Upper lobe of left lung (tissue), 6 donors: Measurements from ENCODE around the gene MKNK2. TPM values are rescaled to one million over a fixed set of nuclear protein-coding genes. Genes with fewer than 3 reads are reported as not detected.
A peak's percentile ranks its signal among the peaks of the same experiment; 100 is the strongest.

Experiments used
- ATAC-seq, 2 donors: fragments of 200-7000 bp; cut with Tn5 transposase; one replicate each; pipeline ENCODE4 v1.9.1; 2022; ENCODE audit warnings: mild to moderate bottlenecking in 2 of 2, moderate library complexity in 2 of 2; ENCODE audit not compliant: low FRiP score in 2 of 2
- DNase-seq, 2 donors: peaks; one replicate each; pipeline ENCODE4 v3.0.0-alpha.2; 2019 to 2020
- H3K27ac ChIP-seq, 4 donors: fragments of 200-600 bp; sonication (generic); one replicate each; pipeline ENCODE4 v1.5.1; 2016 to 2019
- H3K27me3 ChIP-seq, 4 donors: fragments of 200-600 bp; sonication (generic); one replicate each; pipeline ENCODE4 v1.5.1; 2017 to 2019
- H3K36me3 ChIP-seq, 4 donors: fragments of 200-600 bp; sonication (generic); one replicate each; pipeline ENCODE4 v1.5.1; 2016 to 2019
- H3K4me1 ChIP-seq, 4 donors: fragments of 200-600 bp; sonication (generic); one replicate each; pipeline ENCODE4 v1.5.1; 2018 to 2019
- H3K4me3 ChIP-seq, 4 donors: fragments of 200-600 bp; sonication (generic); one replicate each; pipeline ENCODE4 v1.5.1; 2017 to 2019; ENCODE audit warnings: mild to moderate bottlenecking in 2 of 4, moderate library complexity in 1 of 4
- H3K9me3 ChIP-seq, 4 donors: fragments of 200-600 bp; sonication (generic); one replicate each; pipeline ENCODE4 v1.5.1; 2018 to 2019
- EP300 ChIP-seq, 4 donors: sonication (generic); formaldehyde crosslinking; IDR thresholded peaks; one replicate each; pipeline ENCODE4 v1.5.1; 2017; ENCODE audit warnings: antibody characterized with exemption in 4 of 4, control low read depth in 2 of 4
- POLR2A ChIP-seq, 4 donors: fragments of 450-650 bp; IDR thresholded peaks; one replicate each; pipeline ENCODE4 v1.5.1; 2016 to 2017; ENCODE audit warnings: antibody characterized with exemption in 4 of 4, mild to moderate bottlenecking in 2 of 4
- POLR2AphosphoS5 ChIP-seq, 2 donors: sonication (generic); formaldehyde crosslinking; IDR thresholded peaks; one replicate each; pipeline ENCODE4 v1.5.1; 2017; ENCODE audit warnings: antibody characterized with exemption in 2 of 2
- WGBS, 2 donors: methylation state at CpG; one replicate each; pipeline ENCODE4 v1.1.5; 2017 to 2018; 5-methylcytosine and 5-hydroxymethylcytosine counted together
- total RNA-seq, 6 donors: library from RNA; depleted of rRNA in 4 of 6; stranded (reverse); fragments of >200 nt in 4 of 6; gene quantifications; one replicate each; pipeline versions ENCODE4 v1.1.0 to v1.2.1, GENCODE V29; 2016 to 2021
- TF ChIP-seq, protein P1 (sequence below), 6 experiments: fragments of 450-650 bp in 4 of 6; fragments of 200-600 bp in 2 of 6; sonication (generic) in 2 of 6; IDR thresholded peaks; one replicate each; pipeline ENCODE4 v1.5.1; 2016 to 2019; ENCODE audit warnings: antibody characterized with exemption in 6 of 6
- donor health status: DM: no; HTN: no; CAD: no; lungs with moderate emphysema.
- donor health status: DM: no; HTN: yes; CAD: no; lungs with severe emphysema.

The MKNK2 gene
- total RNA-seq, 6 donors from 2014 or later: 200 to 397 (median 264) TPM

DNA sequence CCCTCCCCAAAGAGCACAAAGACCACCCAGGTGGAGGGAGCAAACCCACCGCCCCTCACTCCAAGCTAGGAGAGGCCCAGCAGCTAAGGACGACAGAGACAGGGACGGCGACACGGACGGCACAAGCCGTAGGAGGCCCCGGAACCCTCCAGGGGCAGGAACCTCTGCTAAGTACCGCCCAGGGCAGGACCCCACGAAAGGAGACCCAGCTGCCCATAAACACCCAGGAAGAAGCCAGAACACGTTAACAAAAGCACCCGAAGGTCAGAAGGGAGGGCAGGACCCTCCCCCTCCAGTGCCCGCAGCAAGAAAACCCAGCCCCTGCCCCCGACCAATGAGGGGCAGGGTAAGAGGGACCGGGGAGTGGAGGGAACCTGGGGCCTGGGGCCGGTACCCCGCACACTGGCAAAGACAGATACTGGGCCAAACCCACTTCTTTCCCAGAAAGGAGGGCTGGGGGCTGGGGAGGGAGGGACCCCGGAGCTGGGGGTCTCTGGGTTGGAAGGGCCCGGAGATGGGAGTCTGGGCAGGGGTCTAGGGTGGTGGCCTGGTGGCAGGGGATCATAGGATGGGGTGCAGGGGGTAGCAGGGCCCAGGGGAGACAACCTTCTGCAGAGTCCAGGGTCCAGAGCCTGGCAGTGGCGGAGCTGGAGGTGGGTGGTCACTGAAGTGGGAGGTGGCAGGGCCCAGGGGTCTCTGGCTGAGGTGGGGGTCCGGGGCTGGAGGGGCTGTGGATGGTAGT lies 37.9 kb downstream of the MKNK2 start:
- 94% methylated on average over 13 to 21 of the region's 21 CpGs for WGBS, 2 donors
- H3K9me3 ChIP-seq: no peaks in the 10 kb centered on the region
- H3K4me3 ChIP-seq: no peak overlapping the region
- peak in 1 of 2 donors; percentile 12 for ATAC-seq
- H3K36me3 ChIP-seq: no peaks in the 10 kb centered on the region
- H3K27me3 ChIP-seq: no peaks in the 10 kb centered on the region
- TF ChIP-seq POLR2A (IDR thresholded peaks at IDR 0.05) (no peak), POLR2AphosphoS5 (IDR thresholded peaks at IDR 0.05) (no peak), EP300 (IDR thresholded peaks at IDR 0.05) (no peak)
- TF ChIP-seq, protein P1, sequence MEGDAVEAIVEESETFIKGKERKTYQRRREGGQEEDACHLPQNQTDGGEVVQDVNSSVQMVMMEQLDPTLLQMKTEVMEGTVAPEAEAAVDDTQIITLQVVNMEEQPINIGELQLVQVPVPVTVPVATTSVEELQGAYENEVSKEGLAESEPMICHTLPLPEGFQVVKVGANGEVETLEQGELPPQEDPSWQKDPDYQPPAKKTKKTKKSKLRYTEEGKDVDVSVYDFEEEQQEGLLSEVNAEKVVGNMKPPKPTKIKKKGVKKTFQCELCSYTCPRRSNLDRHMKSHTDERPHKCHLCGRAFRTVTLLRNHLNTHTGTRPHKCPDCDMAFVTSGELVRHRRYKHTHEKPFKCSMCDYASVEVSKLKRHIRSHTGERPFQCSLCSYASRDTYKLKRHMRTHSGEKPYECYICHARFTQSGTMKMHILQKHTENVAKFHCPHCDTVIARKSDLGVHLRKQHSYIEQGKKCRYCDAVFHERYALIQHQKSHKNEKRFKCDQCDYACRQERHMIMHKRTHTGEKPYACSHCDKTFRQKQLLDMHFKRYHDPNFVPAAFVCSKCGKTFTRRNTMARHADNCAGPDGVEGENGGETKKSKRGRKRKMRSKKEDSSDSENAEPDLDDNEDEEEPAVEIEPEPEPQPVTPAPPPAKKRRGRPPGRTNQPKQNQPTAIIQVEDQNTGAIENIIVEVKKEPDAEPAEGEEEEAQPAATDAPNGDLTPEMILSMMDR (IDR thresholded peaks at IDR 0.05): no peak
- peak overlapping the region in 1 of 4 donors; percentile 10 for H3K27ac ChIP-seq
- no peak for DNase-seq
- H3K4me1 ChIP-seq: peaks cover 19 to 28% (median 20%) of the 10 kb centered on the region in 4 donors

DNA sequence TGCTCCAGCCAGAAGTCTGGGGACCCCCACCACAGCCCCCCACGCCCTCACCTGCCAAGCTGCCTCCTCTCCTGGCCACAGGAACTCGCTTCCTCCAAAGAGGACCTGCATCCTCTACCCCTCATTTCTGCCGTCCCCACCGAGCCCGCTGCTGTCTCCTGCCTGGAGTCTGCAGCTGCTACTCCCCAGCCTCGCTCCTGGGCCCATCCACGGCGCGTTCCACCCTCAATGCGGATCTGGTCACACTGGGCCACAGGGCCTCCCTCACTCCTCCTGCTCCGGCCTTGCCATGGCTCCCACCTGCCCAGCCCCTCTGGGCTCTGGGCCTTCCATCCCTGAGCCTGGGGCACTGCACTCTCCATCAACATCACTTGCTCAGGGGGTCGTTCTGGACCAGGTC lies 39.9 kb downstream of the MKNK2 start:
- ATAC-seq: no peak
- Histone ChIP-seq H3K36me3 (no peaks in the 10 kb centered on the region), H3K9me3 (no peaks in the 10 kb centered on the region), H3K4me3 (no peak overlapping the region), H3K4me1 (peaks cover 13 to 23% (median 15%) of the 10 kb centered on the region in 4 donors), H3K27ac (no peak overlapping the region), H3K27me3 (no peaks in the 10 kb centered on the region)
- WGBS, 2 donors: 93 to 95% methylated on average over 12 of the region's 12 CpGs
- TF ChIP-seq POLR2A (IDR thresholded peaks at IDR 0.05) (no peak), POLR2AphosphoS5 (IDR thresholded peaks at IDR 0.05) (no peak), EP300 (IDR thresholded peaks at IDR 0.05) (no peak)
- TF ChIP-seq, protein P1 (IDR thresholded peaks at IDR 0.05): no peak
- DNase-seq: no peak

DNA sequence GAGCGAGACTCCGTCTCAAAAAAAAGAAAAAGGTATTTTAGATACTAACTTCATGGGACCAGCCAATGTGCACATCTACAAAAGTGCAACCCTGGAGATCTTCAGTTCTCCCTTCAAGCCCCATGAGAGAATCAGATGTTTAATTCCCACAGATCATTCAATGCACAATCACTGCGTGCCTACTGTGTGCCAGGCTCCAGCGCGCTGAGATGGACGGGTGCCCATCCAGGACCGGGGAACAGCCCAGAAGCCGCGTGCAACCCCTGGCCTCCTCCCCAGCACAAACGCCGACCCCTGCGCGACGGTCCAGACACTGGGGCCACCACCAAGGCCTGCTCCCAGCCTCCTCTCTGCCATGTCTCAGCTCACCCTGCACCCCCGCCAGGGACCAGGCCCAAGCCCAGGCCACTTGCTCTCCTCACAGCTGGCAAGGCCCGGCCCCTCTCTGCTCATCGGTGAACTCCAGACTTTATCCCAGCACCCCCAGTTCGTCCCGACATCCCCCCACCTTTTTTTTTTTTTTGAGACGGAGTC lies 40.8 kb downstream of the MKNK2 start:
- Histone ChIP-seq H3K27ac (no peak overlapping the region), H3K9me3 (no peaks in the 10 kb centered on the region), H3K27me3 (no peaks in the 10 kb centered on the region), H3K4me3 (no peak overlapping the region), H3K36me3 (no peaks in the 10 kb centered on the region), H3K4me1 (peaks cover 11 to 21% (median 14%) of the 10 kb centered on the region in 4 donors)
- no peak for ATAC-seq
- TF ChIP-seq, protein P1 (IDR thresholded peaks at IDR 0.05): no peak
- TF ChIP-seq EP300 (IDR thresholded peaks at IDR 0.05): no peak
- TF ChIP-seq POLR2A (IDR thresholded peaks at IDR 0.05): no peak
- no peak for TF ChIP-seq POLR2AphosphoS5 (IDR thresholded peaks at IDR 0.05)
- peak in 1 of 2 donors; percentile 79 for DNase-seq
- 93 to 94% methylated on average over 17 to 20 of the region's 20 CpGs for WGBS, 2 donors

GRCh38 chr19:2003874-2004273 lies 47.2 kb downstream of the MKNK2 start:
- no peaks in the 10 kb centered on the region for H3K27me3 ChIP-seq
- H3K4me3 ChIP-seq: no peak overlapping the region
- 80 to 99% methylated on average over 4 of the region's 4 CpGs for WGBS, 2 donors
- no peak for DNase-seq
- no peaks in the 10 kb centered on the region for H3K9me3 ChIP-seq
- TF ChIP-seq POLR2A (IDR thresholded peaks at IDR 0.05) (no peak), POLR2AphosphoS5 (IDR thresholded peaks at IDR 0.05) (no peak), EP300 (IDR thresholded peaks at IDR 0.05) (no peak)
- TF ChIP-seq, protein P1 (IDR thresholded peaks at IDR 0.05): no peak
- no peaks in the 10 kb centered on the region for H3K4me1 ChIP-seq
- H3K27ac ChIP-seq: no peak overlapping the region
- H3K36me3 ChIP-seq: peaks cover 0 to 29% (median 13%) of the 10 kb centered on the region in 4 donors
- ATAC-seq: no peak
